Measurements from ENCODE around the gene TOM1. TPM values are rescaled to one million over a fixed set of nuclear protein-coding genes. Genes with fewer than 3 reads are reported as not detected.
"Not testable (repeated sequence)": the region's sequence is repeated elsewhere in the genome, so short reads cannot be mapped to it uniquely, and the experiment has no call there.

Gene TOM1
- total RNA-seq, 5 donors from 2014 or later (not counting 1 experiment from before 2014, with no cell fraction given), result 55.9 to 152 (median 68.3) TPM

DNA sequence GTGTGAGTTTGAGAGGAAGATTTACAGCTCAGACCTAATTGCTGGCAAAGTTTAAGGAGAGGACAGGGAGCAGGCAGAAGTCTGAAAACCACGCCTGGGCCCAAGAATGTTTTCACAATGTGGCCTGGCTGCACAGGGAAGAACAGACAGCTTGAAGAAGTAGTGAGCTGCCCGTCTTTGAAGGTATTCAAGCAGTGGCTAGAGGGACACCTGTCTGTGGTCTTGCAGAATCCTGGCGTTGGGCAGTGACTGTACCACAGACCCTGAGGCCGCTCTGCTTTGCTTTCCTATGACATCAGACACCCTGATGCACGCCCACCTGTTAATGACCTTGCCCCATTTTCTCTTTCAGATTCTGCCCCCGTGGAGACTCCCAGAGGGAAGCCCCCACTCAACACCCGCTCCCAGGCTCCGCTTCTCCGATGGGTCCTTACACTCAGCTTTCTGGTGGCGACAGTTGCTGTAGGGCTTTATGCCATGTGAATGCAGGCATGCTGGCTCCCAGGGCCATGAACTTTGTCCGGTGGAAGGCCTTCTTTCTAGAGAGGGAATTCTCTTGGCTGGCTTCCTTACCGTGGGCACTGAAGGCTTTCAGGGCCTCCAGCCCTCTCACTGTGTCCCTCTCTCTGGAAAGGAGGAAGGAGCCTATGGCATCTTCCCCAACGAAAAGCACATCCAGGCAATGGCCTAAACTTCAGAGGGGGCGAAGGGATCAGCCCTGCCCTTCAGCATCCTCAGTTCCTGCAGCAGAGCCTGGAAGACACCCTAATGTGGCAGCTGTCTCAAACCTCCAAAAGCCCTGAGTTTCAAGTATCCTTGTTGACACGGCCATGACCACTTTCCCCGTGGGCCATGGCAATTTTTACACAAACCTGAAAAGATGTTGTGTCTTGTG lies 93.7 kb downstream of the TOM1 start:
- Mint-ChIP-seq H3K36me3 (no peaks in the 10 kb centered on the region), H3K27ac (no peak overlapping the region), H3K27me3 (peaks cover 6 to 13% of the 10 kb centered on the region in 2 donors), H3K4me1 (peaks cover 0 to 3% (median 0%) of the 10 kb centered on the region in 3 donors), H3K9me3 (no peaks in the 10 kb centered on the region), H3K4me3 (no peak overlapping the region)
- Histone ChIP-seq H3K4me3 (ENCODE audit: control insufficient read depth in 1 of 2, extremely low read depth in 1 of 2, low read length in 1 of 2) (no peak overlapping the region), H3K4me1 (ENCODE audit: control insufficient read depth in 1 of 2, extremely low read depth in 1 of 2, insufficient read depth in 2 of 2, low read length in 2 of 2) (no peaks in the 10 kb centered on the region), H3K36me3 (ENCODE audit: control insufficient read depth in 2 of 2, extremely low read depth in 1 of 2, insufficient read depth in 1 of 2, low read length in 1 of 2) (no peaks in the 10 kb centered on the region), H3K9me3 (no peaks in the 10 kb centered on the region), H3K27ac (ENCODE audit: low read length) (no peak overlapping the region), H3K27me3 (replicated peaks in 1 of 2; ENCODE audit: control insufficient read depth in 2 of 2, extremely low read depth in 1 of 2, insufficient read depth in 2 of 2, low read length in 1 of 2) (peaks cover 0 to 9% of the 10 kb centered on the region in 2 experiments)
- CTCF ChIA-PET, result no interaction called here
- WGBS (ENCODE audit: insufficient coverage), result 91% methylated on average over 12 of the region's 16 CpGs
- POLR2A ChIA-PET, result no interaction called here
- no peak for DNase-seq
- ATAC-seq (replicated peaks in 1 of 4), result no peak

- Histone ChIP-seq H3K27ac (ENCODE audit: low read length) (no peak overlapping the region), H3K27me3 (replicated peaks in 1 of 2; ENCODE audit: control insufficient read depth in 2 of 2, extremely low read depth in 1 of 2, insufficient read depth in 2 of 2, low read length in 1 of 2) (peaks cover 0 to 9% of the 10 kb centered on the region in 2 experiments), H3K4me3 (ENCODE audit: control insufficient read depth in 1 of 2, extremely low read depth in 1 of 2, low read length in 1 of 2) (no peak overlapping the region), H3K36me3 (ENCODE audit: control insufficient read depth in 2 of 2, extremely low read depth in 1 of 2, insufficient read depth in 1 of 2, low read length in 1 of 2) (no peaks in the 10 kb centered on the region), H3K9me3 (no peaks in the 10 kb centered on the region), H3K4me1 (ENCODE audit: control insufficient read depth in 1 of 2, extremely low read depth in 1 of 2, insufficient read depth in 2 of 2, low read length in 2 of 2) (peaks cover 0 to 2% of the 10 kb centered on the region in 2 experiments)
- DNase-seq, result no peak
- Mint-ChIP-seq H3K27ac (no peak overlapping the region), H3K4me1 (peaks cover 0 to 5% (median 0%) of the 10 kb centered on the region in 3 donors), H3K4me3 (no peak overlapping the region), H3K9me3 (no peaks in the 10 kb centered on the region), H3K36me3 (no peaks in the 10 kb centered on the region), H3K27me3 (peaks cover 6 to 13% of the 10 kb centered on the region in 2 donors)
- no peak for ATAC-seq (replicated peaks in 1 of 4)
- ChIA-PET CTCF (no interaction called here), POLR2A (no interaction called here)
- WGBS (ENCODE audit: insufficient coverage), result 24% methylated on average over 2 of the region's 4 CpGs
Measured at GRCh38 chr22:35394011-35394312, 94.3 kb downstream of the TOM1 start.

DNA sequence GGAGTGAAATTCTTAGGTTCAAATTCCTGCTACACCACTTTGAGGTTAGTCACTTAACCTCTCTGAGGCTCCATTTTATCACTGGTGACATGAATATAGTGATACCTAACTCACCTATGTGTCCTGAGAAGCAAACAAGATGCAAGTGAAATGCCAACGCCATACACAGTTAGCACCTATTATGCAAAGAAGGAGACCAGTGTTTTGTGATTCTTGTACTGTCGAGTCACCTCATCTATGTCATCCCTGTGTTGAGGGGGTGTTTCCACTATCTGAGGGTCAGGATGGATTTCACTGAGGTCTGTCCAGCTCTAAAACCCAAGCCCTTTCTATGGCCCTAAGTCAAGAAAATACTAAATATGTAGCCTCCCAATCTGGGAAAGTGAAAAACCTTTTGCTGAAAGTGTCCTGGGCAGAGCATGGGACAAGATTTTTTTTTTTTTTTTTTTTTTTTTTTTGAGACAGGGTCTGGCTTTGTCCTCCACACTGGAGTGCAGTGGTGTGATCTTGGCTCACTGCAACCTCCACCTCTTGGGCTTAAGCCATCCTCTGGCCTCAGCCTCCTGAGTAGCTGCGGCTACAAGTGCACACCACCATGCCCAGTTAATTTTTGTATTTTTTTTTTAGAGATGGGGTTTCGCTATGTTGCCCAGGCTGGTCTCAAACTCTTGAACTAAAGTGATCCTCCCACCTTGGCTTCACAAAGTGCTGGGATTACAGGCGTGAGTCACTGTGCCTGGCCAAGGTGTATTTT lies 95.3 kb downstream of the TOM1 start:
- H3K36me3 ChIP-seq (ENCODE audit: control insufficient read depth in 2 of 2, extremely low read depth in 1 of 2, insufficient read depth in 1 of 2, low read length in 1 of 2), result no peaks in the 10 kb centered on the region
- H3K4me3 ChIP-seq (ENCODE audit: control insufficient read depth in 1 of 2, extremely low read depth in 1 of 2, low read length in 1 of 2), result no peak overlapping the region
- Mint-ChIP-seq H3K36me3 (peaks cover 2% of the 10 kb centered on the region), H3K27me3 (peaks cover 0 to 5% of the 10 kb centered on the region in 2 donors), H3K27ac (no peak overlapping the region), H3K9me3 (no peaks in the 10 kb centered on the region), H3K4me3 (no peak overlapping the region), H3K4me1 (peaks cover 5 to 12% (median 6%) of the 10 kb centered on the region in 3 donors)
- POLR2A ChIA-PET, result no interaction called here
- H3K4me1 ChIP-seq (ENCODE audit: control insufficient read depth in 1 of 2, extremely low read depth in 1 of 2, insufficient read depth in 2 of 2, low read length in 2 of 2), result peaks cover 0 to 9% of the 10 kb centered on the region in 2 experiments
- ATAC-seq (replicated peaks in 1 of 4) (no peak), DNase-seq (no peak)
- peaks cover 0 to 3% of the 10 kb centered on the region in 2 experiments for H3K27me3 ChIP-seq (replicated peaks in 1 of 2; ENCODE audit: control insufficient read depth in 2 of 2, extremely low read depth in 1 of 2, insufficient read depth in 2 of 2, low read length in 1 of 2)
- WGBS (ENCODE audit: insufficient coverage), result no CpG with 5 or more reads among the region's 5 CpGs
- CTCF ChIA-PET, result interaction anchor here (0.6 to 0.7 kb wide), 2 partner anchors 360 to 785 kb away, joined by 3 read pairs; no protein-coding TSS in a partner anchor
- no peaks in the 10 kb centered on the region for H3K9me3 ChIP-seq
- H3K27ac ChIP-seq (ENCODE audit: low read length), result no peak overlapping the region

- H3K36me3 ChIP-seq (ENCODE audit: control insufficient read depth in 2 of 2, extremely low read depth in 1 of 2, insufficient read depth in 1 of 2, low read length in 1 of 2); H3K9me3 ChIP-seq; H3K9me3 Mint-ChIP-seq; H3K27me3 Mint-ChIP-seq; H3K4me3 ChIP-seq (ENCODE audit: control insufficient read depth in 1 of 2, extremely low read depth in 1 of 2, low read length in 1 of 2); H3K27me3 ChIP-seq (replicated peaks in 1 of 2; ENCODE audit: control insufficient read depth in 2 of 2, extremely low read depth in 1 of 2, insufficient read depth in 2 of 2, low read length in 1 of 2); H3K27ac Mint-ChIP-seq; H3K27ac ChIP-seq (ENCODE audit: low read length); DNase-seq; ATAC-seq (replicated peaks in 1 of 4); H3K36me3 Mint-ChIP-seq; H3K4me3 Mint-ChIP-seq: not testable (repeated sequence)
- 87% methylated on average over 5 of the region's 6 CpGs for WGBS (ENCODE audit: insufficient coverage)
- peaks cover 0 to 23% of the 10 kb centered on the region in 2 experiments for H3K4me1 ChIP-seq (ENCODE audit: control insufficient read depth in 1 of 2, extremely low read depth in 1 of 2, insufficient read depth in 2 of 2, low read length in 2 of 2)
- peaks cover 16 to 23% (median 16%) of the 10 kb centered on the region in 3 donors for H3K4me1 Mint-ChIP-seq
- ChIA-PET CTCF (interaction anchor here in 1 of 2 donors (1.0 kb wide), 1 partner anchor 27 kb away, joined by 4 read pairs; no protein-coding TSS in a partner anchor), POLR2A (interaction anchor here (0.6 to 0.9 kb wide), 3 partner anchors 18 to 844 kb away, joined by 3 to 6 read pairs (median 3); no protein-coding TSS in a partner anchor)
Measured at GRCh38 chr22:35396622-35397021, 96.9 kb downstream of the TOM1 start.

DNA sequence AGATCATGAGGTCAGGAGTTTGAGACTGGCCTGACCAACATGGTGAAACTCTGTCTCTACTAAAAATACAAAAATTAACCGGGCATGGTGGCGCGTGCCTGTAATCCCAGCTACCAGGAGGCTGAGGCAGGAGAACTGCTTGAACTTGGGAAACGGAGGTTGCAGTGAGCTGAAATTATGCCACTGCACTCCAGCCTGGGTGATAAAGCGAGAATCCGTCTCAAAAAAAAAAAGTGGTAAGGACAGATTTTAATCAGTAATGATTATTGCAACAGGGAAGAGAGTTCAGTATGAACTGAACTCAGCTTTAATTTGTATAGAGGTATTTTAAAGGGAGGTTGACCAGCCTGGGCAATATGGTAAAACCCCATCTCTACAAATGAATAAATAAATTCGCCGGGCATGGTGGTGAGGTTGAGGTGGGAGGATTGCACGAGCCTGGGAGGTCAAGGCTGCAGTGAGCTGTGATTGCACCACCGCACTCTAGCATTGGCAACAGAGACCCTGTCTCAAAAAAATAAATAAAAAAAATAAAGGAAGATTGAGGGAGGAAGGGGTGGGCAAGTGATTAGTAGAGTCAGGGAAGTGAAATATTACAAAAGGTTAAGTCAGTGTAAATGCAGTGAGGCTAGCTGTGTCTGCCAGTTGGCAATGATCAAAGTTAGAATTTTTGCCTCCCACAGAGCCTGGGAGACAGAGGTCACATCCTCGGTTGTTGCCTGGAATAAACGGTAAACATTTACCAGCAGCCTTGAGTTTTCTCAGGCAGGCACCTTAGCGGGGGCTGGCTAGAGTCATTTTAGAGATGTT lies 97.6 kb downstream of the TOM1 start:
- no peaks in the 10 kb centered on the region for H3K9me3 ChIP-seq
- ChIA-PET CTCF (interaction anchor here in 1 of 2 donors (0.7 to 1.0 kb wide), 2 partner anchors 28 to 46 kb away, joined by 4 to 5 read pairs; no protein-coding TSS in a partner anchor), POLR2A (interaction anchor here (0.6 to 0.9 kb wide), 2 partner anchors 18 to 843 kb away, joined by 3 read pairs; no protein-coding TSS in a partner anchor)
- Mint-ChIP-seq H3K9me3 (no peaks in the 10 kb centered on the region), H3K27ac (no peak overlapping the region), H3K4me1 (peaks cover 17 to 28% (median 20%) of the 10 kb centered on the region in 3 donors), H3K27me3 (no peaks in the 10 kb centered on the region), H3K4me3 (no peak overlapping the region), H3K36me3 (peaks cover 9% of the 10 kb centered on the region)
- DNase-seq, result no peak
- no peaks in the 10 kb centered on the region for H3K27me3 ChIP-seq (replicated peaks in 1 of 2; ENCODE audit: control insufficient read depth in 2 of 2, extremely low read depth in 1 of 2, insufficient read depth in 2 of 2, low read length in 1 of 2)
- H3K4me1 ChIP-seq (ENCODE audit: control insufficient read depth in 1 of 2, extremely low read depth in 1 of 2, insufficient read depth in 2 of 2, low read length in 2 of 2), result peaks cover 0 to 28% of the 10 kb centered on the region in 2 experiments
- H3K27ac ChIP-seq (ENCODE audit: low read length), result no peak overlapping the region
- 95% methylated on average over 4 of the region's 13 CpGs for WGBS (ENCODE audit: insufficient coverage)
- no peaks in the 10 kb centered on the region for H3K36me3 ChIP-seq (ENCODE audit: control insufficient read depth in 2 of 2, extremely low read depth in 1 of 2, insufficient read depth in 1 of 2, low read length in 1 of 2)
- no peak overlapping the region for H3K4me3 ChIP-seq (ENCODE audit: control insufficient read depth in 1 of 2, extremely low read depth in 1 of 2, low read length in 1 of 2)
- no peak for ATAC-seq (replicated peaks in 1 of 4)

All from T-cell (primary cell).